Right cardiac atrium (tissue), 5 donors: Measurements from ENCODE around the gene BLOC1S5. TPM values are rescaled to one million over a fixed set of nuclear protein-coding genes. Genes with fewer than 3 reads are reported as not detected.
A peak's percentile ranks its signal among the peaks of the same experiment; 100 is the strongest.

Experiments used
- ATAC-seq, 2 donors: fragments of 200-7000 bp; cut with Tn5 transposase; one replicate each; pipeline versions ENCODE4 v1.8.0 to v1.9.1; 2020; ENCODE audit warnings: moderate library complexity in 2 of 2, mild to moderate bottlenecking in 1 of 2
- DNase-seq, 3 donors: peaks; one replicate each; pipeline ENCODE4 v3.0.0-alpha.2; 2020
- H3K27ac ChIP-seq: one replicate; pipeline ENCODE4 v1.5.1; 2013; ENCODE audit warnings: mild to moderate bottlenecking, low read length, control low read depth, moderate library complexity
- H3K27me3 ChIP-seq: one replicate; pipeline ENCODE4 v1.6.1; 2013; ENCODE audit not compliant: control insufficient read depth, insufficient read depth
- H3K4me1 ChIP-seq: one replicate; pipeline ENCODE4 v1.6.1; 2013; ENCODE audit warnings: low read length; ENCODE audit not compliant: control insufficient read depth, insufficient read depth
- H3K4me3 ChIP-seq: one replicate; pipeline ENCODE4 v1.5.1; 2013; ENCODE audit warnings: low read length, control low read depth
- H3K9me3 ChIP-seq: one replicate; pipeline ENCODE4 v1.6.1; 2013; ENCODE audit warnings: low read length; ENCODE audit not compliant: control insufficient read depth
- WGBS: extraction: QIAGEN DNeasy Blood & Tissue Kit; methylation state at CpG from one replicate; pipeline ENCODE4 v1.1.7; 2013; 5-methylcytosine and 5-hydroxymethylcytosine counted together
- intact Hi-C, 4 donors: fragments of 100-400 bp; cut with DNase I; formaldehyde crosslinking; loops; one replicate each; pipeline versions ENCODE4 v1.11.0 to v1.14.0; 2022 to 2023
- polyA plus RNA-seq: library from polyadenylated mRNA; stranded (reverse); fragments of 200-250 nt; gene quantifications from one replicate; pipeline ENCODE4 v1.2.3, GENCODE V29; 2013
- total RNA-seq, 4 donors: library from RNA; stranded (reverse); fragmentation: NEBNext Ultra II Directional; extraction: Animal tissue kit (Norgen Biotek cat#: 25700); gene quantifications; one replicate each; pipeline ENCODE4 v1.2.1, GENCODE V29; 2021
- donor health status: healthy with polysubstance abuse.
- donor health status: DM: no; HTN: yes; CAD: no.
- donor health status: DM: no; HTN: no; CAD: no.
- donor health status: DM: no; HTN: yes; CAD: no; lungs with severe emphysema.
- donor health status: DM: yes; HTN: yes; CAD: no.

BLOC1S5 gene
- total and polyA plus RNA-seq, 5 donors: 6.1 to 10.9 (median 8.8) TPM

GRCh38 chr6:8014947-8015346 lies 49.2 kb downstream of the BLOC1S5 start:
- H3K27me3 ChIP-seq: no peaks in the 10 kb centered on the region
- H3K27ac ChIP-seq: no peak overlapping the region
- DNase-seq (no peak), ATAC-seq (no peak)
- 91% methylated on average over 3 of the region's 3 CpGs for WGBS
- H3K9me3 ChIP-seq: no peaks in the 10 kb centered on the region
- intact Hi-C loops: no loop called here
- H3K4me1 ChIP-seq: no peaks in the 10 kb centered on the region
- H3K4me3 ChIP-seq: no peak overlapping the region

GRCh38 chr6:8013763-8014162 lies 50.4 kb downstream of the BLOC1S5 start:
- DNase-seq (no peak), ATAC-seq (no peak)
- H3K27me3 ChIP-seq: no peaks in the 10 kb centered on the region
- H3K9me3 ChIP-seq: no peaks in the 10 kb centered on the region
- intact Hi-C loops: no loop called here
- no peak overlapping the region for H3K27ac ChIP-seq
- WGBS: 86% methylated on average over 3 of the region's 3 CpGs
- H3K4me1 ChIP-seq: no peaks in the 10 kb centered on the region
- H3K4me3 ChIP-seq: no peak overlapping the region

- intact Hi-C loops: loop anchor here in 2 of 4 donors (5.0 kb wide), 1 partner anchor 284 kb away; no protein-coding TSS in a partner anchor
- no peaks in the 10 kb centered on the region for H3K4me1 ChIP-seq
- H3K27me3 ChIP-seq: no peaks in the 10 kb centered on the region
- WGBS: 96% methylated on average over 1 of the region's 1 CpG
- no peak for DNase-seq
- H3K4me3 ChIP-seq: no peak overlapping the region
- no peaks in the 10 kb centered on the region for H3K9me3 ChIP-seq
- ATAC-seq: peak in 1 of 2 donors; percentile 63
- no peak overlapping the region for H3K27ac ChIP-seq
Measured at GRCh38 chr6:8006208-8006607, 58.0 kb downstream of the BLOC1S5 start.

GRCh38 chr6:8005136-8005535 lies 59.1 kb downstream of the BLOC1S5 start:
- Histone ChIP-seq H3K27ac (no peak overlapping the region), H3K9me3 (no peaks in the 10 kb centered on the region), H3K4me1 (no peaks in the 10 kb centered on the region), H3K4me3 (no peak overlapping the region), H3K27me3 (no peaks in the 10 kb centered on the region)
- DNase-seq (no peak), ATAC-seq (no peak)
- intact Hi-C loops: loop anchor here in 2 of 4 donors (5.0 kb wide), 1 partner anchor 283 kb away; no protein-coding TSS in a partner anchor
- WGBS: 81% methylated on average over 4 of the region's 4 CpGs

- H3K27me3 ChIP-seq: no peaks in the 10 kb centered on the region
- intact Hi-C loops: no loop called here
- 62% methylated on average over 1 of the region's 1 CpG for WGBS
- H3K9me3 ChIP-seq: no peaks in the 10 kb centered on the region
- H3K4me1 ChIP-seq: peaks cover 4% of the 10 kb centered on the region
- H3K27ac ChIP-seq: no peak overlapping the region
- ATAC-seq (no peak), DNase-seq (no peak)
- H3K4me3 ChIP-seq: no peak overlapping the region
Measured at GRCh38 chr6:8000636-8001035, 63.6 kb downstream of the BLOC1S5 start.

- H3K27ac ChIP-seq: no peak overlapping the region
- intact Hi-C loops: no loop called here
Measured at GRCh38 chr6:8000188-8000596, 64.0 kb downstream of the BLOC1S5 start.

GRCh38 chr6:7999201-7999600 lies 65.0 kb downstream of the BLOC1S5 start:
- Histone ChIP-seq H3K4me1 (peaks cover 4% of the 10 kb centered on the region), H3K9me3 (no peaks in the 10 kb centered on the region), H3K4me3 (no peak overlapping the region), H3K27ac (no peak overlapping the region), H3K27me3 (no peaks in the 10 kb centered on the region)
- no peak for DNase-seq
- intact Hi-C loops: loop anchor here in 2 of 4 donors (5.0 kb wide), 2 partner anchors 272 to 277 kb away; partner anchors contain the start of gene BMP6 (in 1 of the 2)
- 69% methylated on average over 3 of the region's 3 CpGs for WGBS
- ATAC-seq: no peak

More at GRCh38 chr6:8000188-8000596, 64.0 kb downstream of the BLOC1S5 start:
- Histone ChIP-seq H3K4me1 (peaks cover 4% of the 10 kb centered on the region), H3K9me3 (no peaks in the 10 kb centered on the region), H3K27me3 (no peaks in the 10 kb centered on the region), H3K4me3 (no peak overlapping the region)
- no peak for DNase-seq
- 51% methylated on average over 4 of the region's 4 CpGs for whole genome bisulfite sequencing
- ATAC-seq: peak; percentile 75 to 78

GRCh38 chr6:7998103-7998725 lies 66.0 kb downstream of the BLOC1S5 start:
- ATAC-seq (no peak), DNase-seq (no peak)
- Histone ChIP-seq H3K9me3 (no peaks in the 10 kb centered on the region), H3K27me3 (no peaks in the 10 kb centered on the region), H3K27ac (no peak overlapping the region), H3K4me3 (no peak overlapping the region), H3K4me1 (peaks cover 4% of the 10 kb centered on the region)
- WGBS: 85% methylated on average over 7 of the region's 7 CpGs
- intact Hi-C loops: loop anchor here in 2 of 4 donors (5.0 kb wide), 2 partner anchors 271 to 276 kb away; partner anchors contain the start of gene BMP6 (in 1 of the 2)

GRCh38 chr6:7997286-7997685 lies 66.9 kb downstream of the BLOC1S5 start:
- Histone ChIP-seq H3K27ac (no peak overlapping the region), H3K9me3 (no peaks in the 10 kb centered on the region), H3K27me3 (no peaks in the 10 kb centered on the region), H3K4me3 (no peak overlapping the region), H3K4me1 (peaks cover 5% of the 10 kb centered on the region)
- DNase-seq: no peak
- WGBS: 87% methylated on average over 3 of the region's 3 CpGs
- ATAC-seq: no peak
- intact Hi-C loops: loop anchor here in 2 of 4 donors (5.0 kb wide), 2 partner anchors 270 to 275 kb away; partner anchors contain the start of gene BMP6 (in 1 of the 2)

- Histone ChIP-seq H3K27me3 (no peaks in the 10 kb centered on the region), H3K9me3 (no peaks in the 10 kb centered on the region), H3K4me1 (peaks cover 7% of the 10 kb centered on the region), H3K4me3 (no peak overlapping the region), H3K27ac (no peak overlapping the region)
- peak; percentile 66 to 72 for ATAC-seq
- DNase-seq: no peak
- WGBS: 35% methylated on average over 10 of the region's 10 CpGs
- intact Hi-C loops: loop anchor here in 2 of 4 donors (5.0 kb wide), 2 partner anchors 269 to 274 kb away; partner anchors contain the start of gene BMP6 (in 1 of the 2)
Measured at GRCh38 chr6:7996538-7997111, 67.6 kb downstream of the BLOC1S5 start.

- intact Hi-C loops: loop anchor here in 1 of 4 donors (5.0 kb wide), 1 partner anchor 272 kb away; no protein-coding TSS in a partner anchor
- no peak overlapping the region for H3K27ac ChIP-seq
- no peaks in the 10 kb centered on the region for H3K9me3 ChIP-seq
- H3K27me3 ChIP-seq: no peaks in the 10 kb centered on the region
- no peak overlapping the region for H3K4me3 ChIP-seq
- no peak for ATAC-seq
- H3K4me1 ChIP-seq: peaks cover 9% of the 10 kb centered on the region
- no peak for DNase-seq
- WGBS: 81% methylated on average over 8 of the region's 8 CpGs
Measured at GRCh38 chr6:7993952-7994351, 70.2 kb downstream of the BLOC1S5 start.
